Panc1 (cell line): ENCODE measurements around the gene ENTPD7. TPM values are rescaled to one million over a fixed set of nuclear protein-coding genes. Genes with fewer than 3 reads are reported as not detected.
"Not testable (repeated sequence)": the region's sequence is repeated elsewhere in the genome, so short reads cannot be mapped to it uniquely, and the experiment has no call there.

ENCODE experiments used
- ATAC-seq: fragments of 200-7000 bp; cut with Tn5 transposase; 2 replicates; pipeline ENCODE4 v1.9.1; 2020; ENCODE audit warnings: mild to moderate bottlenecking, moderate library complexity
- BruUV-seq: library from RNA; stranded (reverse); fragments of 400-500 nt; replicated peaks from 2 replicates; lab custom pipeline; 2021; lab: Mats Ljungman, UMichigan
- CTCF ChIA-PET: fragments of 300-600 bp; sonication (Branson Sonifier 250); formaldehyde crosslinking; loops from one replicate; lab custom pipeline; 2022; ENCODE audit warnings: antibody characterized with exemption; lab: Charles Lee
- POLR2A ChIA-PET: fragments of 300-600 bp; sonication (Branson Sonifier 250); formaldehyde crosslinking; loops from one replicate; lab custom pipeline; 2022; ENCODE audit warnings: antibody characterized with exemption; lab: Charles Lee
- DNase-seq: peaks from one replicate; pipeline ENCODE4 v3.0.0-alpha.2; 2010; ENCODE audit warnings: low read depth, low spot score
- H3K27ac ChIP-seq: 2 replicates; pipeline ENCODE4 v1.5.1; 2011; ENCODE audit warnings: mild to moderate bottlenecking, low read length, inconsistent platforms
- H3K27me3 ChIP-seq: fragments of 200-500 bp; sonication (Bioruptor generic); 2 replicates; pipeline ENCODE4 v1.6.0; 2014; ENCODE audit warnings: low read length, inconsistent platforms; ENCODE audit not compliant: control insufficient read depth, insufficient read depth
- H3K36me3 ChIP-seq: fragments of 200-500 bp; sonication (Bioruptor generic); 2 replicates; pipeline ENCODE4 v1.5.1; 2014; ENCODE audit warnings: inconsistent platforms, mild to moderate bottlenecking, low read length, moderate library complexity; ENCODE audit not compliant: control insufficient read depth, insufficient read depth
- H3K4me1 ChIP-seq: 2 replicates; pipeline ENCODE4 v1.5.1; 2011; ENCODE audit warnings: inconsistent platforms, mild to moderate bottlenecking, low read length, moderate library complexity; ENCODE audit not compliant: control insufficient read depth, insufficient read depth
- H3K4me3 ChIP-seq, 2 experiments: 2 replicates each; pipeline ENCODE4 v1.5.1; 2011 to 2012; ENCODE audit warnings: low read depth in 2 of 2, low read length in 2 of 2, mild to moderate bottlenecking in 2 of 2, inconsistent platforms in 1 of 2, moderate library complexity in 1 of 2
- H3K9me3 ChIP-seq: fragments of 200-500 bp; sonication (Bioruptor generic); 2 replicates; pipeline ENCODE4 v1.5.1; 2014; ENCODE audit warnings: low read depth, mild to moderate bottlenecking, inconsistent platforms, low read length, moderate library complexity; ENCODE audit not compliant: control insufficient read depth, insufficient read depth
- CTCF ChIP-seq: fragments of 450-650 bp; IDR thresholded peaks from 2 replicates; pipeline ENCODE4 v1.5.1; 2017; ENCODE audit warnings: mild to moderate bottlenecking
- POLR2AphosphoS5 ChIP-seq: IDR thresholded peaks from 2 replicates; pipeline ENCODE4 v1.6.1; 2012; ENCODE audit warnings: mild to moderate bottlenecking, low read depth, low read length, moderate library complexity
- REST ChIP-seq, 2 experiments: IDR thresholded peaks; 2 replicates each; pipeline ENCODE4 v1.6.1; 2011 to 2012; ENCODE audit warnings: low read depth in 2 of 2, control low read depth in 1 of 2, low read length in 1 of 2, mild to moderate bottlenecking in 1 of 2, moderate library complexity in 1 of 2; ENCODE audit not compliant: insufficient read depth in 1 of 2
- SIN3A ChIP-seq: IDR thresholded peaks from 2 replicates; pipeline ENCODE4 v1.6.1; 2012; ENCODE audit warnings: low read depth, mild to moderate bottlenecking, low read length, moderate library complexity, borderline replicate concordance; ENCODE audit not compliant: insufficient read depth
- TCF7L2 ChIP-seq: IDR thresholded peaks from 2 replicates; pipeline ENCODE4 v1.6.1; 2011; ENCODE audit warnings: mild to moderate bottlenecking, low read depth, low read length, inconsistent platforms
- in situ Hi-C: cut with HindIII; loops from 2 replicates; pipeline ENCODE4 v1.10.0; 2016; ENCODE audit warnings: low sequenced_read_pairs, low pct_unique_long_range_greater_than_20kb
- intact Hi-C: fragments of 100-400 bp; cut with micrococcal nuclease; formaldehyde crosslinking; loops from one replicate; pipeline ENCODE4 v1.10.0; 2022; ENCODE audit not compliant: unreplicated experiment
- total RNA-seq: library from RNA; stranded (reverse); gene quantifications from one replicate; pipeline ENCODE4 v1.2.1, GENCODE V29; 2021; ENCODE audit not compliant: unreplicated experiment

The ENTPD7 gene
- total RNA-seq, 1 experiment from 2014 or later = 15.9 TPM

- Histone ChIP-seq H3K27me3 (no peaks in the 10 kb centered on the region), H3K4me3 (peak within 1 kb of the TSS; percentile 92 to 93), H3K4me1 (peaks cover 22% of the 10 kb centered on the region), H3K36me3 (peaks cover 30% of the 10 kb centered on the region), H3K27ac (peak within 1 kb of the TSS; percentile 98), H3K9me3 (no peaks in the 10 kb centered on the region)
- DNase-seq = peak; percentile 91
- intact Hi-C loops = loop anchor here (2.0 kb wide), 1 partner anchor 47 kb away; no protein-coding TSS in a partner anchor
- ChIA-PET CTCF (interaction anchor here (0.6 to 0.7 kb wide), 3 partner anchors 80 to 97 kb away, joined by 3 to 4 read pairs (median 3); no protein-coding TSS in a partner anchor), POLR2A (interaction anchor here (0.5 to 1.3 kb wide), 7 partner anchors 9 to 165 kb away, joined by 3 to 10 read pairs (median 6); partner anchors contain the start of gene ENTPD7)
- no TSS peak for BruUV-seq
- TF ChIP-seq POLR2AphosphoS5 (peak; percentile 92), SIN3A (peak; percentile 78; the same call in 1 of the 2 replicates), TCF7L2 (peak; percentile 77), REST (IDR thresholded peaks at IDR 0.05; ENCODE audit: insufficient read depth in 1 of 2, low read depth in 2 of 2, low read length in 1 of 2) (peak in 1 of 2 experiments; percentile 58; a peak in 1 of 4 replicates), CTCF (peak; percentile 59)
- peak; percentile 96 for ATAC-seq
- in situ Hi-C loops = no loop called here
These were observed 72.9 kb downstream of the ENTPD7 start, which contains the start of the genes COX15 and CUTC for GRCh38 chr10:99732033-99732842. TSS of gene COX15 (minus strand) at chr10:99732127. CDS start at chr10:99732049, 78 bp downstream. TSS of gene CUTC (plus strand) at chr10:99732234. CDS start at chr10:99732349, 115 bp downstream.

GRCh38 chr10:99733366-99733765 lies 74.1 kb downstream of the ENTPD7 start:
- Histone ChIP-seq H3K27me3 (no peaks in the 10 kb centered on the region), H3K27ac (peak overlapping the region; percentile 98), H3K9me3 (no peaks in the 10 kb centered on the region; the same call in 1 of the 2 replicates), H3K4me1 (peaks cover 22% of the 10 kb centered on the region), H3K4me3 (peak overlapping the region; percentile 92 to 93), H3K36me3 (peaks cover 26% of the 10 kb centered on the region)
- ATAC-seq (no peak), DNase-seq (no peak)
- POLR2A ChIA-PET = interaction anchor here (0.7 kb wide), 1 partner anchor 32 kb away, joined by 3 read pairs; no protein-coding TSS in a partner anchor
- CTCF ChIA-PET = no interaction called here
- in situ Hi-C loops = no loop called here
- intact Hi-C loops = loop anchor here (2.0 kb wide), 1 partner anchor 45 kb away; no protein-coding TSS in a partner anchor
- no peak for TF ChIP-seq TCF7L2
- TF ChIP-seq CTCF = no peak
- no peak for TF ChIP-seq REST (IDR thresholded peaks at IDR 0.05; ENCODE audit: insufficient read depth in 1 of 2, low read depth in 2 of 2, low read length in 1 of 2)
- TF ChIP-seq POLR2AphosphoS5 = no peak
- TF ChIP-seq SIN3A = no peak
- BruUV-seq = TSS peak; percentile 79

GRCh38 chr10:99734111-99734510 lies 74.8 kb downstream of the ENTPD7 start:
- CTCF ChIA-PET, ATAC-seq: not testable (repeated sequence)

More at GRCh38 chr10:99734111-99734510, 74.8 kb downstream of the ENTPD7 start:
- H3K36me3 ChIP-seq = peaks cover 29% of the 10 kb centered on the region
- POLR2A ChIA-PET, DNase-seq, H3K9me3 ChIP-seq, intact Hi-C loops, H3K27me3 ChIP-seq, in situ Hi-C loops, BruUV-seq: not testable (repeated sequence)
- peak overlapping the region; percentile 98 for H3K27ac ChIP-seq
- peak overlapping the region in 1 of 2 experiments; percentile 93; a peak in 1 of 4 replicates for H3K4me3 ChIP-seq
- H3K4me1 ChIP-seq = peaks cover 22% of the 10 kb centered on the region
